Amniotic epithelial cell (primary cell): ENCODE measurements around the gene IL24.

Source experiments
- DNase-seq: peaks from one replicate; pipeline ENCODE4 v3.0.0-alpha.2; 2010; ENCODE audit warnings: low read depth

IL24 gene

GRCh38 chr1:206953126-206953525 lies 55.9 kb downstream of the IL24 start:
- no peak for DNase-seq

DNA sequence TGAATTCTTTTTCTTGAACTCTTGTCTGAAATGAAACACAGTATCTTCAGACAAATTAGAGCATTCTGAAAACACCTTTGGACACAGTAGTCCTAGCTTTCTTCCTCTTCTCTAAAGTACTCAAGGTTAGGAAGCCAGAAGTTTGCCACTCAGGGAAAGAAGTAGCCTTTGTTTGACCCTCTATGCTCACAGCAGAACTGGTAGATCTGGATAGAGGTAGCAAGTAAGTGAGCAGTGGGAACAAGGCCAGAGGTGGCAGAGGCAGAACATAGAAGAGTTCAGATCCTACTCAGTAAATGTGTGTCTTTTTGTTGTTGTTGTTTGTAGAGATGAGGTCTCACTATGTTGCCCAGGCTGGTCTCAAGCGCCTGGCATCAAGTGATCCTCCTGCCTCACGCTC lies 56.4 kb downstream of the IL24 start:
- DNase-seq, result no peak
